IMR-90 (cell line): ENCODE results near the gene LEPROT. TPM values are rescaled to one million over a fixed set of nuclear protein-coding genes. Genes with fewer than 3 reads are reported as not detected.

ENCODE experiments used
- ATAC-seq: fragments of 200-7000 bp; cut with Tn5 transposase; 2 replicates; pipeline ENCODE4 v1.9.1; 2020; ENCODE audit warnings: low read depth, mild to moderate bottlenecking, moderate library complexity
- BruUV-seq: library from RNA; stranded (reverse); fragments of 400-500 nt; replicated peaks from 2 replicates; lab custom pipeline; 2021; lab: Mats Ljungman, UMichigan
- CTCF ChIA-PET: fragments of 300-600 bp; formaldehyde crosslinking; extraction: SDS; loops from one replicate; lab custom pipeline; 2021; ENCODE audit warnings: antibody characterized with exemption; lab: Yijun Ruan, JAX
- POLR2A ChIA-PET: fragments of 300-600 bp; sonication (Branson Sonifier 250); formaldehyde crosslinking; loops from one replicate; lab custom pipeline; 2022; ENCODE audit warnings: antibody characterized with exemption; ENCODE audit not compliant: unreplicated experiment; lab: Charles Lee
- DNase-seq: peaks from one replicate; pipeline ENCODE4 v3.0.0; 2013
- H2AFZ ChIP-seq: replicated peaks from 2 replicates; pipeline ENCODE3; 2013; ENCODE audit warnings: low read length, mild to moderate bottlenecking; ENCODE audit not compliant: poor library complexity
- H2AK5ac ChIP-seq: 2 replicates; pipeline ENCODE4 v1.6.1; 2013; ENCODE audit warnings: low read depth, low read length, inconsistent platforms
- H2AK9ac ChIP-seq: replicated peaks from 2 replicates; pipeline ENCODE3; 2013; ENCODE audit warnings: mild to moderate bottlenecking, low read depth, low read length, moderate library complexity; ENCODE audit not compliant: poor library complexity
- H2BK120ac ChIP-seq: 2 replicates; pipeline ENCODE4 v1.6.1; 2013; ENCODE audit warnings: low read depth, low read length, inconsistent platforms
- H2BK15ac ChIP-seq: 3 replicates; pipeline ENCODE4 v1.6.1; 2013; ENCODE audit warnings: low read depth, low read length, inconsistent platforms
- H2BK20ac ChIP-seq: 2 replicates; pipeline ENCODE4 v1.6.1; 2013; ENCODE audit warnings: low read depth, mild to moderate bottlenecking, inconsistent platforms, low read length, moderate library complexity
- H2BK5ac ChIP-seq: 2 replicates; pipeline ENCODE4 v1.6.1; 2013; ENCODE audit warnings: mild to moderate bottlenecking, low read depth, low read length, inconsistent platforms; ENCODE audit not compliant: poor library complexity, severe bottlenecking
- H3K14ac ChIP-seq: replicated peaks from 2 replicates; pipeline ENCODE4 v1.6.1; 2013; ENCODE audit warnings: low read depth, low read length, inconsistent platforms
- H3K18ac ChIP-seq: 2 replicates; pipeline ENCODE4 v1.6.1; 2013; ENCODE audit warnings: low read depth, low read length, control low read depth
- H3K23ac ChIP-seq: 2 replicates; pipeline ENCODE4 v1.6.1; 2013; ENCODE audit warnings: low read depth, low read length, inconsistent platforms
- H3K27ac ChIP-seq: 2 replicates; pipeline ENCODE4 v1.5.1; 2013; ENCODE audit warnings: mild to moderate bottlenecking, control low read depth, low read length; ENCODE audit not compliant: insufficient read depth
- H3K27me3 ChIP-seq: 2 replicates; pipeline ENCODE4 v1.6.1; 2013; ENCODE audit warnings: low read length; ENCODE audit not compliant: control insufficient read depth, insufficient read depth
- H3K36me3 ChIP-seq: 2 replicates; pipeline ENCODE4 v1.6.1; 2013; ENCODE audit warnings: low read length, mixed read lengths; ENCODE audit not compliant: control insufficient read depth, insufficient read depth
- H3K4ac ChIP-seq: 2 replicates; pipeline ENCODE4 v1.6.1; 2013; ENCODE audit warnings: low read depth, low read length, inconsistent platforms
- H3K4me1 ChIP-seq: 2 replicates; pipeline ENCODE4 v1.6.1; 2013; ENCODE audit warnings: low read length, mixed read lengths; ENCODE audit not compliant: control insufficient read depth, insufficient read depth
- H3K4me2 ChIP-seq: 2 replicates; pipeline ENCODE4 v1.6.1; 2013; ENCODE audit warnings: low read depth, mild to moderate bottlenecking, control low read depth, low read length, moderate library complexity
- H3K4me3 ChIP-seq: 2 replicates; pipeline ENCODE4 v1.5.1; 2013; ENCODE audit warnings: low read depth, mild to moderate bottlenecking, control low read depth, low read length, moderate library complexity; ENCODE audit not compliant: insufficient read depth
- H3K56ac ChIP-seq: 2 replicates; pipeline ENCODE4 v1.6.1; 2013; ENCODE audit warnings: low read length, inconsistent platforms; ENCODE audit not compliant: insufficient read depth; ENCODE audit errors: extremely low read depth
- H3K79me1 ChIP-seq, 2 experiments: 2 replicates each; pipeline ENCODE4 v1.6.1; 2013; ENCODE audit warnings: low read length in 2 of 2, inconsistent platforms in 1 of 2, low read depth in 1 of 2
- H3K9ac ChIP-seq: 2 replicates; pipeline ENCODE4 v1.6.1; 2013; ENCODE audit warnings: low read depth, low read length, control low read depth
- H3K9me1 ChIP-seq: 2 replicates; pipeline ENCODE4 v1.6.1; 2013; ENCODE audit warnings: low read length, inconsistent platforms; ENCODE audit not compliant: insufficient read depth
- H3K9me3 ChIP-seq: 2 replicates; pipeline ENCODE4 v1.6.1; 2013; ENCODE audit warnings: low read length; ENCODE audit not compliant: control insufficient read depth, insufficient read depth
- H4K20me1 ChIP-seq: 2 replicates; pipeline ENCODE4 v1.6.1; 2013; ENCODE audit warnings: low read length, inconsistent platforms; ENCODE audit not compliant: insufficient read depth
- H4K5ac ChIP-seq: 2 replicates; pipeline ENCODE4 v1.6.1; 2013; ENCODE audit warnings: mild to moderate bottlenecking, low read depth, low read length, control low read depth
- H4K8ac ChIP-seq, 2 experiments: 2 replicates each; pipeline ENCODE4 v1.6.1; 2013; ENCODE audit warnings: low read depth in 2 of 2, low read length in 2 of 2, control low read depth in 1 of 2, inconsistent platforms in 1 of 2
- H4K91ac ChIP-seq: 2 replicates; pipeline ENCODE4 v1.6.1; 2013; ENCODE audit warnings: low read depth, low read length, inconsistent platforms; ENCODE audit not compliant: insufficient read depth
- CHD1 ChIP-seq: IDR thresholded peaks from 2 replicates; pipeline ENCODE4 v1.6.1; 2012; ENCODE audit warnings: low read depth, low read length, improper control_type of control experiment
- FOS ChIP-seq: fragments of 150-350 bp; IDR thresholded peaks from 2 replicates; pipeline ENCODE4 v1.6.1; 2016; ENCODE audit warnings: low read depth, low read length
- MAFK ChIP-seq: IDR thresholded peaks from 2 replicates; pipeline ENCODE4 v1.6.1; 2012; ENCODE audit warnings: low read depth, low read length, improper control_type of control experiment
- MXI1 ChIP-seq: IDR thresholded peaks from 2 replicates; pipeline ENCODE4 v1.6.1; 2012; ENCODE audit warnings: low read depth, mild to moderate bottlenecking, low read length, moderate library complexity, borderline replicate concordance
- NFE2L2 ChIP-seq: fragments of 150-350 bp; IDR thresholded peaks from 2 replicates; pipeline ENCODE4 v1.6.1; 2016; ENCODE audit warnings: low read depth, mild to moderate bottlenecking, low read length
- RAD21 ChIP-seq: IDR thresholded peaks from 2 replicates; pipeline ENCODE4 v1.6.1; 2012; ENCODE audit warnings: low read length, improper control_type of control experiment
- RCOR1 ChIP-seq: IDR thresholded peaks from 2 replicates; pipeline ENCODE4 v1.6.1; 2012; ENCODE audit warnings: mild to moderate bottlenecking, low read length, improper control_type of control experiment; ENCODE audit not compliant: insufficient replicate concordance
- WGBS, 2 experiments: methylation state at CpG; one replicate each; pipeline versions ENCODE4 v1.1.5 to v1.1.7; 2013; ENCODE audit warnings: missing lambda C conversion rate in 2 of 2; ENCODE audit not compliant: insufficient read length in 1 of 2; ENCODE audit errors: extremely low coverage in 2 of 2; 5-methylcytosine and 5-hydroxymethylcytosine counted together
- dilution Hi-C: fragments of 300-500 bp; cut with HindIII; formaldehyde crosslinking; loops from one replicate; pipeline ENCODE4 v1.14.3; 2018; ENCODE audit warnings: low sequenced_read_pairs; ENCODE audit not compliant: unreplicated experiment
- in situ Hi-C: fragments of 300-500 bp; cut with MboI; formaldehyde crosslinking; loops from 3 replicates; pipeline ENCODE4 v1.14.3; 2019; ENCODE audit warnings: low sequenced_read_pairs, inconsistent platforms, mixed read lengths
- intact Hi-C: fragments of 100-400 bp; cut with micrococcal nuclease; formaldehyde crosslinking; loops from 2 replicates; pipeline ENCODE4 v1.10.0; 2022
- polyA plus RNA-seq, 3 experiments: library from polyadenylated mRNA; depleted of rRNA; stranded (reverse); fragments of >200 nt; gene quantifications; 2 replicates each; pipeline ENCODE4 v1.2.3, GENCODE V29; 2012; ENCODE audit warnings: low replicate concordance in 1 of 3
- total RNA-seq: library from RNA; depleted of rRNA; stranded (reverse); fragments of >200 nt; gene quantifications from 2 replicates; pipeline ENCODE4 v1.2.3, GENCODE V29; 2012

The LEPROT gene
- total and polyA plus RNA-seq, 2 of the 4 experiments (the other 2 are of a cell fraction): 21.0 to 40.2 TPM

- Histone ChIP-seq H2BK120ac (no peak overlapping the region), H3K56ac (no peak overlapping the region), H3K9me3 (no peaks in the 10 kb centered on the region), H2BK15ac (no peak overlapping the region), H3K4me1 (peaks cover 8% of the 10 kb centered on the region), H2BK5ac (no peak overlapping the region), H2AK9ac (no peak overlapping the region), H3K27ac (no peak overlapping the region), H3K18ac (no peak overlapping the region), H3K36me3 (no peaks in the 10 kb centered on the region), H3K79me1 (no peaks in the 10 kb centered on the region; a peak in 1 of 4 replicates), H4K91ac (no peak overlapping the region), H3K4me3 (no peak overlapping the region), H3K9ac (no peak overlapping the region), H4K8ac (0 out of 4 replicates have a peak overlapping the region, but pooled peaks of 1 of the 2 experiments have one; percentile 9), H3K4me2 (peak overlapping the region; percentile 63), H2AFZ (peak overlapping the region; percentile 76), H3K9me1 (peaks cover 9% of the 10 kb centered on the region; the same call in 1 of the 2 replicates), H3K27me3 (no peaks in the 10 kb centered on the region), H3K23ac (no peak overlapping the region), H3K4ac (no peak overlapping the region), H4K20me1 (no peaks in the 10 kb centered on the region), H2AK5ac (no peak overlapping the region), H4K5ac (no peak overlapping the region), H3K14ac (no peak overlapping the region), H2BK20ac (no peak overlapping the region; the same call in 1 of the 2 replicates)
- ATAC-seq: peak; percentile 76
- ChIA-PET CTCF (interaction anchor here (0.6 to 2.2 kb wide), 2 partner anchors 8 to 66 kb away, joined by 3 to 11 read pairs; no protein-coding TSS in a partner anchor), POLR2A (no interaction called here)
- DNase-seq: peak; percentile 58
- BruUV-seq: no TSS peak
- dilution Hi-C loops (no loop called here), in situ Hi-C loops (no loop called here), intact Hi-C loops (loop anchor here (1.0 kb wide), 1 partner anchor 13 kb away; no protein-coding TSS in a partner anchor)
- TF ChIP-seq NFE2L2 (no peak), MAFK (no peak), RCOR1 (no peak), CHD1 (no peak), MXI1 (no peak), RAD21 (no peak), FOS (no peak)
- WGBS, 2 experiments: 25% methylated on average over 4 of the region's 6 CpGs; no CpG with 5 or more reads in 1 of the 2 experiments
These were observed 47.1 kb downstream of the LEPROT start for GRCh38 chr1:65467536-65467935.
